A549 treated with ZK216348 at 1 μM for 4 hours (cell line): ENCODE measurements around the gene CFHR1. TPM values are rescaled to one million over a fixed set of nuclear protein-coding genes. Genes with fewer than 3 reads are reported as not detected.

Source experiments
- total RNA-seq: library from RNA; stranded (reverse); fragments of 200-300 nt; extraction: Qiagen RNA extraction; gene quantifications from 5 replicates; pipeline ENCODE4 v1.2.3, GENCODE V29; 2022; ENCODE audit warnings: low read depth

The CFHR1 gene
- total RNA-seq, result 0.14 to 0.35 TPM (median 0.25 TPM) in 4 of 5 replicates, not detected in the other

GRCh38 chr1:196819531-196819930 is at the start of gene CFHR1:
Gene CFHR1, plus strand, starts transcription at chr1:196819731. Its CDS starts 114 bp downstream, at chr1:196819845.

GRCh38 chr1:196774603-196775002 is 44.9 kb upstream of the CFHR1 start, which contains the start of gene CFHR3:
Gene CFHR3, plus strand, starts transcription at chr1:196774840. Its CDS starts 47 bp downstream, at chr1:196774887.

Other genes with a start within 250 kb of the CFHR1 start
- gene KCNT2, start 211.3 kb upstream of the CFHR1 start, total RNA-seq, result 0.08 to 0.10 TPM in 2 of 5 replicates, not detected in the others
- gene CFH, start 167.7 kb upstream of the CFHR1 start, total RNA-seq, result 3.4 to 5.5 TPM (median 4.7 TPM) in 5 replicates
- 0.14 to 0.47 TPM (median 0.32 TPM) in 5 replicates for gene CFHR3, start 44.9 kb upstream of the CFHR1 start, total RNA-seq
- not detected in 5 replicates for gene CFHR4, start 68.3 kb downstream of the CFHR1 start, total RNA-seq
- gene CFHR2, start 124.0 kb downstream of the CFHR1 start, total RNA-seq, result not detected in 5 replicates
- not detected in 5 replicates for gene CFHR5, start 157.8 kb downstream of the CFHR1 start, total RNA-seq
- 0.14 to 0.38 TPM in 2 of 5 replicates, not detected in the others for gene F13B, start 247.5 kb downstream of the CFHR1 start, total RNA-seq